ENCODE data around the gene RNF113B. TPM values are rescaled to one million over a fixed set of nuclear protein-coding genes. Genes with fewer than 3 reads are reported as not detected.

RNF113B gene
- total and polyA plus RNA-seq, 11 donors, result not detected

- Histone ChIP-seq H3K4me1 (peaks cover 0 to 16% (median 2%) of the 10 kb centered on the region in 12 donors), H3K4me3 (no peak overlapping the region), H3K9me3 (peaks cover 0 to 32% (median 8%) of the 10 kb centered on the region in 12 donors), H3K27ac (peak overlapping the region in 1 of 12 donors; percentile 20), H3K36me3 (no peaks in the 10 kb centered on the region), H3K27me3 (no peaks in the 10 kb centered on the region)
- 58 to 83% (median 73%) methylated on average over 6 of the region's 6 CpGs for WGBS, 4 donors
- intact Hi-C loops (cut with DNase I), result loop anchor here in 1 of 10 donors (5.0 kb wide), 1 partner anchor 40 kb away; no protein-coding TSS in a partner anchor
- DNase-seq (no peak), ATAC-seq (no peak)
- no peak for TF ChIP-seq POLR2A (IDR thresholded peaks at IDR 0.05)
- TF ChIP-seq CTCF (IDR thresholded peaks at IDR 0.05), result no peak
These were observed 24.9 kb upstream of the RNF113B start for GRCh38 chr13:98201984-98202383.

- no peak overlapping the region for H3K27ac ChIP-seq
- H3K36me3 ChIP-seq, result no peaks in the 10 kb centered on the region
- WGBS, 4 donors, result 92 to 98% (median 96%) methylated on average over 8 of the region's 8 CpGs
- H3K9me3 ChIP-seq, result peaks cover 0 to 29% (median 8%) of the 10 kb centered on the region in 12 donors
- DNase-seq, result no peak
- no peaks in the 10 kb centered on the region for H3K27me3 ChIP-seq
- intact Hi-C loops (cut with DNase I), result loop anchor here in 1 of 10 donors (5.0 kb wide), 1 partner anchor 39 kb away; no protein-coding TSS in a partner anchor
- H3K4me1 ChIP-seq, result peaks cover 0 to 10% (median 0%) of the 10 kb centered on the region in 12 donors
- ATAC-seq, result no peak
- H3K4me3 ChIP-seq, result no peak overlapping the region
- TF ChIP-seq CTCF (IDR thresholded peaks at IDR 0.05) (no peak), POLR2A (IDR thresholded peaks at IDR 0.05) (no peak)
These were observed 24.1 kb upstream of the RNF113B start for GRCh38 chr13:98201189-98201588.

GRCh38 chr13:98200211-98200878 lies 23.3 kb upstream of the RNF113B start:
- ATAC-seq (no peak), DNase-seq (no peak)
- Histone ChIP-seq H3K4me3 (no peak overlapping the region), H3K9me3 (peaks cover 0 to 20% (median 3%) of the 10 kb centered on the region in 12 donors), H3K4me1 (peaks cover 0 to 10% (median 0%) of the 10 kb centered on the region in 12 donors), H3K27ac (no peak overlapping the region), H3K27me3 (no peaks in the 10 kb centered on the region), H3K36me3 (no peaks in the 10 kb centered on the region)
- TF ChIP-seq POLR2A (IDR thresholded peaks at IDR 0.05) (no peak), CTCF (IDR thresholded peaks at IDR 0.05) (no peak)
- WGBS, 4 donors, result 91 to 97% (median 93%) methylated on average over 5 of the region's 5 CpGs
- intact Hi-C loops (cut with DNase I), result loop anchor here in 1 of 10 donors (5.0 kb wide), 1 partner anchor 38 kb away; no protein-coding TSS in a partner anchor

- Histone ChIP-seq H3K36me3 (no peaks in the 10 kb centered on the region), H3K27ac (no peak overlapping the region), H3K27me3 (no peaks in the 10 kb centered on the region), H3K4me3 (no peak overlapping the region), H3K9me3 (peaks cover 0 to 12% (median 0%) of the 10 kb centered on the region in 12 donors), H3K4me1 (peaks cover 0 to 10% (median 0%) of the 10 kb centered on the region in 12 donors)
- TF ChIP-seq CTCF (IDR thresholded peaks at IDR 0.05), result no peak
- no peak for TF ChIP-seq POLR2A (IDR thresholded peaks at IDR 0.05)
- 55 to 61% (median 59%) methylated on average over 4 of the region's 4 CpGs for WGBS, 4 donors
- no peak for DNase-seq
- no peak for ATAC-seq
- intact Hi-C loops (cut with DNase I), result no loop called here
These were observed 22.4 kb upstream of the RNF113B start for GRCh38 chr13:98199480-98199879.
